GM18861 (cell line): ENCODE data around the gene SF3B1.
"Not testable (repeated sequence)": the region's sequence is repeated elsewhere in the genome, so short reads cannot be mapped to it uniquely, and the experiment has no call there.

Source experiments
- ATAC-seq: cut with Tn5 transposase; IDR thresholded peaks from one replicate; pipeline ENCODE4 v1.9.1; 2021; ENCODE audit not compliant: unreplicated experiment

SF3B1 gene

DNA sequence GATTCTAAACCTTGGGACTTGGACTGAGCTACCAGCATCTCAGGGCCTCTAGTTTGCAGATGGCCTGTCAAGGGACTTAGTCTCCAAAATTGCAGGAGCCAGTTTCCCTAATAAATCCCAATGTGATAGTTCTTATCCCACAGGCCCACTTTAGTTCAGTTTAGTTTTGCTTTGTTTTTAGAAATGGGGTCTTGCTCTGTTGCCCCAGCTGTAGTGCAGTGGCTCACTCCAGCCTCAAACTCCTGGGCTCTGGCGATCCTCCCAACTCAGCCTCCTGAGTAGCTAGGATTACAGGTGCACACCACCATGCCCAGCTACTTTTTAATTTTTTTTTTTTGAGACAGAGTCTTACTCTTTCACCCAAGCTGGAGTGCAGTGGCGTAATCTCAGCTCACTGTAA is 2.6 kb upstream of the SF3B1 start:
- no peak for ATAC-seq

DNA sequence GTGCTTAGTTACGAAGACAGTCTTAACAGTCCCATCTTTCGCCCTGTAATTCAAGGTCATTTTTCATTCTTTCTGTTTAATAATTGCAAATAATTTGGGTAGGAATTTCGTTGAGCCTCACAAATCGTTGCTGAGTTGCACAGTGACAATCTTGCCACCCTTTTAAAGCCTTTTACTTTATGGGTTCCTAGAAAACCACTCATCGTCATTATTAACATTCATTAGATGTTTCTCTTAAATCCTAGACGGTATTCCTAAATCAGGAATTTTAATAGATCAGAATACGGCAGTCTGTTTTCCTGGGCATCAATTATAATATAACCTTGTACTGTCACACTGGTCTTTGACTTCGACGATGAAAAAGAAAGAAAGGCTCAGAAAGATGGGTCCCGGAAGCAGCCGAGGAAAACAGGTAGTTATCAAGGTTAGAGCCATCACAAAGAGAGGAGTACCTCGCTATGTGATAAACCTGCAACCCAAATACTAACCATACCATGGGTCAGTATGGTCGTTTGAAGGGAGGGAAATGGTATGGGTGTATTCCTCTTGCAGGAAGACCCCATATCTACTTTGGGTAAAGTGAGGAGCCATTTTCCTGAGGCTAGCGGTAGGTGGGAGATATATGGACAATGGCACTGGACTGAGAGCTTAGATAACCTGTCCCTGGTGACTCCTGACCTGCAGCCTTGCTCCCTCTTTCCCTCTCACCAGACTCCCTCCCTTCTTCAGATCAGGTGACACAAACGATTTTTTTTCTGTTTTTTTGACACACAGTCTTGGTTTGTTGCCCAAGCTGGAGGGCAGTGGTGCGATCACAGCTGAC is 981 bp upstream of the SF3B1 start:
- no peak for ATAC-seq

DNA sequence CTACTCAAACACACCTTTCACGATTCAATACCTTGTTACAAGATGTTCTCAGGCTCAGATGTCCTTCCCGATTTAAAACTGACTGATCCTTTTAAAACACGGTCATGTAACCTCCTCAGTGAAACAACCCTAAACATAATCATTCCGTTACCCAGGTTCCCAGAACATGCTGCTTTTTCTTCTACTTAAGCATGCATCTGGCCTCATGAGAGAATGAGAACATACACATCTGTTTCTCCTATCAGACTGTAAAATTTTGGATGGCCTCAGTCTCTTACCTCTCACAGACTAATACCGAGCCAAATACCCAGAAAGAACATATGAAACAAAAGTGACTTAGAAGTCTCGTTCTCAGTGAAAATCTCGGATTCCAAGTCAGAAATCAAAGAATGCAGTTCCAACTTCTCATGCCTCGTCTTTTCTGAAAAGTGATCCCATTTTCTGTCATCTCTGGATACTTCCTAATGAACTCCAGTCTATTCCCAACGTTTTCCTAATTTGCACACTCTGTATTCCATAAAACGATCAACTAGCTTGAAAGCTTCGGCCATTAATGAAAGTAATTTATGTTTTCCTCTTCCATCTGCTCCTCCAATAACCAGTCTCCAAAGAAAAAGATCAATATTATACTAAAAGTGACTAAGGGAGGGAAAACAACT is 919 bp downstream of the SF3B1 start:
- ATAC-seq = no peak

DNA sequence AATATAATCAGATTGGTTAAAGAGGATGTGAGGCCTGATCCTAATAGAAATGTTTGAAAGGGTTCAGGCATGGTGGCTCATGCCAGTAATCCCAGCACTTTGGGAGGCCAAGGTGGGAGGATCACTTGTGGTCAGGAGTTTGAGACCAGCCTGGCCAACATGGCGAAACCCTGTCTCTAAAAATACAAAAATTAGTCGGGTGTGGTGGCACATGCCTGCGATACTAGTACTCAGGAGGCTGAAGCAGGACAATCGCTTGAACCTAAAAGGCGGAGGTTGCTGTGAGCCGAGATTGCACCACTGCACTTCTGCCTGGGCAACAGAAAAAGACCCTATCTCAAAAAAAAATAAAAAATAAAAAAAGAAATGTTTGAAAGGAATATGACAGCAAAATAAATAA is 2.3 kb downstream of the SF3B1 start:
- not testable (repeated sequence) for ATAC-seq

DNA sequence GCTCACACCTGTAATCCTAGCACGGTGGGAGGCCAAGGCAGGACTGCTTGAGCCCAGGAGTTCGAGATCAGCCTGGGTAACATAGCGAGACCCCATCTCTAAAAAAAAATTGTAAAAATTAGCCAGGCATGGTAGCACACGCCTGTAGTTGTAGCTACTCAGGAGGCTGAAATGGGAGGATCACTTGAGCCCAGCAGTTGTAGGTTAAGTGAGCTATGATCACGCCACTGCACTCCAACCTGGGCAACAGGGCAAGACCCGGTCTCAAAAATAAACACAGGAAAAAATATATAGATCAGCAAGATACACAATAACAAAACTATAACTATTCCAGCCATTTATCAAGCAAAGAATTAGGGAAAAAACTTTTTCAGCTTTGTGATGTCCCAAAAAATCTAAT is 3.0 kb downstream of the SF3B1 start:
- no peak for ATAC-seq

DNA sequence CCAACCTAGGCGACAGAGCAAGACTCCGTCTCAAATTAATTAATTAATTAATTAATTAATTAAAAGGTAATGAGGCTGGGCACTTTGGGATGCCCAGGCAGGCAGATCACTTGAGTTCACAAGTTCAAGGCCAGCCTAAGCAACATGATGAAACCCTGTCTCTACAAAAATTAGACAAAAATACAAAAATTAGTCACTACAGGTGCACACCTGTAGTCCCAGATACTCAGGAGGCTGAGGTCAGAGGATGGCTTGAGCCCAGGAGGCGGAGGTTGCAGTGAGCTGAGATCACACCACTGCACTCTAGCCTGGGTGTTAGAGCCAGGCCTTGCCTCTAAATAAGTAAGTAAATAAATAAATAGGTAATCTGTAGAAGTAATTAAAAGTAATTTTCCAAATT is 6.8 kb downstream of the SF3B1 start:
- no peak for ATAC-seq

DNA sequence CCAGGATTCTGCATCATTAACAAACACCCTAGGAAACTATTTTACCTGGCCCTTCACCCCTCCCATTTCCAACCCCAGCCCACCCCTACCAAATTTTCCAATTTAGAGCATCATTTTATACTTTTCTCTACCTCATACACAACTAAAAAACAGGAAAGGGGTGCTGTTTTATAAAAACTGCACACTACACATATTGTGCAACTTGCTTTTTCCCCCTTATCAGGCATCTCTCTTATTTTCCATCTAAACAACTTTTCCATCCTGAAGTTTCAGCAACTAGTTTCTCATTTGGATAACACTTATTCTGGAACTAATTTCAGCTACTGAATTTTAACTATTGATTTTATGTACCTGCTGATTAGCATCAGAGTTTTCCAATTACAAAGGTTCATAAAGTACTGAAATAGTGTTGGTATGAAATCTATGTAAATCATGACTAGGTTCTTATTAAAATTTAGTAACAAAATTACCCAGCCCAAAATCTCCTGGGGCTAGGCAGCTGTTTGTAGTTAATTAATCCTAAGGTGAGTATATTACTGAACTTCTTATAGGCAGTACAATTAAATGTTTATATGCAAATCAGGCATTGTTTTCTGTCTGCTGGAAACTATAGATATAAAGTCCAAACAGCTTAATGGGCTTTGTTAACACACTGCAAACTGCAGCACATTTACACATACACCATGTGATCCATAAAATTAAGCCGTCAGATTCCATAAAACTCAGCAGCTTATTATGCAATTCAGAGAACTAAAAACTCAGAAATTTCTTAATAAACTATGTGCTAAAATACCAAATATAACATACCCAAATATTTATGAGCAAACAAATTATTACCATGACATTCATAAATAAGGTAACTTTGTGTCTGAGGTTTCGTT is 7.9 kb downstream of the SF3B1 start:
- no peak for ATAC-seq

DNA sequence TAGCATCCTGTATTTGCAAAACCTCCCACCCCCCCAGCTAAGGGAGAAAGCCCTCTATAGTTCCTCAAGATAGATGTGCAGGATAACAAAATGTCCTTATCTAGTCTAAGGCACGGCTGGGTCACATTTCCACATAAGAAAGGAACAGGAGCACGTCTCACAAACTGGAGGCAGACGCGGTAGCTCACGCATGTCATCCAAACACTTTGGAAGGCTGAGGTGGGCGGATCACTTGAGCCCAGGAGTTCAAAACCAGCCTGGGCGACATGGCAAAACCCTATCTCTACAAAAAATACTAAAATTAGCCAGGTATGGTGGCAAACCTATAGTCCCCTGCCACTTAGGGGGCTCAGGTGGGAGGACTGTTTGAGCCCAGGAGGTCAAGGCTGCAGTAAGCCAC is 9.3 kb downstream of the SF3B1 start:
- ATAC-seq = no peak

DNA sequence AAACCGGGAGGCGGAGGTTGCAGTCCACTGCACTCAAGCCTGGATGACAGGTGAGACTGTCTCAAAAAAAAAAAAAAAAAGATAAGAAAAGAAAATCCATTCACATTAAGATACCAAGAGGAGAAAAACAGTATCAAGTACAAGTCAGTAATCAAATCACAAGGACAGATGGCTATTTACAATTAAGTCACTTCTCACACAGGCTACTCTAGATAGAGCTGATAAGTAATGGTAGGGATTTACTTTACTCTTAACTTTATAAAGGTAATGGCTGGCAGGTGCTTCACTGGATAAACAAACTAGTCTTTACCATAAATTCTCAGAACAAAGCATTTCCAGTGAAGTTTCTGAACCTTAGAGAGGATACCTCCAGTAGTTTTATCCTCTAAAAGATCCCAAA is 11.5 kb downstream of the SF3B1 start:
- ATAC-seq = no peak

DNA sequence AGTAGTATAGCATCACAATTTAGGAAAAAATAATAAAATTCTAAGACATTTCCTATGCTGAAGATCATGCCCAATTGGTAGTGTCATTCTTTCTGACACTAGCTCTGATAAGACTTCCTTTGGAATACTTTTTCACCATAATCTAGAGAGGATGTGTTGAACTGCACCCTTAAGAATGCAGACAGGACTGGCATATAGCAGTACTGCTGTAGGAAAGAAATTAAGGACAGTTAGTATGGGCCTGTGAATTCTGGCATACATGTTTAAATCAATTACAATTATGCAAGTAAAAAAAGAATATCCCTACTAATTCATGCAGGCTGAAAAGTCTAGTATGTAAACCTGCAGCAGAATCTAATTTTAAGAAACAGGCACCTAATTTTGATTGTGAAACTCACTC is 15.4 kb downstream of the SF3B1 start:
- no peak for ATAC-seq

DNA sequence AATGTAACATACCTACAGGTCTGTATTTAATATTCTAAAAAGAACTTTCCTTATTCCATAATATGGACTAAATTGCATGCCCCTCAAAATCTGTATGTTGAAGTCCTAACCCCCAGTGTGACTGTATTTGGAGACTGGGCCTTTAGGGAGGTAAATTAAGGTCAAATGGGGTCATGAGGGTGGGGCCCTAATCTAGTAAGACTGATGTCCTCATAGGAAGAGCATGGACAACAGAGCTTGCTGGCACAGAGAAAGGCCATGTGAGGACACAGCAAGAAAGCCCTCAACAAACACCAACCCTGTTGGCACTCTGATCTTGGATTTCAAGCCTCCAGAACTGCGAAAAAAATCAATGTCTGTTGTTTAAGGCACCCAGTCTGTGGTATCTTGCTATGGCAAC is 18.6 kb downstream of the SF3B1 start:
- ATAC-seq = no peak

DNA sequence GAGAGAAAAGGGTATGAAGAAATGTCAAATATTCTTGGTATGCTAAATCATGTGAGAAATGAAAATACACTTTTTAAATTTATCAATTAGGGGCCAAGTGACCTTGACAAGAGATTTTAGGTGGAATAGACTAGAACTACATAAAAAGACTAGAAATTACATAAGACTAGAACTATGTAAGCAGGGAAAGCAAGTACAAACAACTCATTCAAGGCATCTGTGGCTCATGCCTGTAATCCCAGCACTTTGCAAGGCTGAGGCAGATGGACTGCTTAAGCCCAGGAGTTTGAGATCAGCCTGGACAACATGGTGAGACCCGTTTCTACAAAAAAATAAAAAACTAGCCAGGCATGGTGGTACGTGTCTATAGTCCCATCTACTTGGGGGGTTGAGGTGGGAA is 20.3 kb downstream of the SF3B1 start:
- ATAC-seq = no peak

DNA sequence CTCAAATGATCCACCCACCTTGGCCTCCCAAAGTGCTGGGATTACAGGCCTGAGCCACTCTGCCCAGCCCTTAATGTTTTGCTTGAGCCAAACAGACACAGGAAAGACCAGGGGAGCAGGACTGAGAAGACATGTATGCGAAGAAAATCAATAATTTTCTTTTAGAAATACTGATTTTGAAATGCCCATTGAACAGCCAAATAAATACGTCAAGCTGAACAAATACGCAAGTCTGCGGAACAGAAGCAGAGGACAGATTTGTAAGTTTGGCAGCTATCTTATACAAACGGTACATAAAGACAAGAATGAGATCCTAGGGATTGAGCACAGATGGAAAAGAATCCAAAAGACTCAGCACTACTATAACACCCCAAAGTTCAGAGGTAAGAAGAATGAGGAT is 20.8 kb downstream of the SF3B1 start:
- no peak for ATAC-seq

DNA sequence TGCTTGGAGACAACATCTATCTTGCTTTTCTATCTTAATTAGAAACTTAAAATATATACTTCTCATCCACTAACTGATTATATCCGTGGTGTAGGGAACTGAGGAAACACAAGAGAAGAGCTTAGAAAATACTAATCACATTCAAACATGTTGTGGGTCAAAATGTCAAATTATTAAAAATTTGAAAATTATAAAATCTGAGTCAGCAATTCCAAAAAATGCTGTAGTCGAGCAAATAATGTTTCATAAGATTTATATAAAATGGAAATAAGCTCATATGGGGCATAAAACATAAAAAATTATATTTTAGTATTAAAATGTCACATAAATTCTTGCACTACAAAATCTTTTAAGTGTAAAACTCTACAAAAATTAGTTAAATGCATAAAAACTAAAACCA is 29.2 kb downstream of the SF3B1 start:
- no peak for ATAC-seq

DNA sequence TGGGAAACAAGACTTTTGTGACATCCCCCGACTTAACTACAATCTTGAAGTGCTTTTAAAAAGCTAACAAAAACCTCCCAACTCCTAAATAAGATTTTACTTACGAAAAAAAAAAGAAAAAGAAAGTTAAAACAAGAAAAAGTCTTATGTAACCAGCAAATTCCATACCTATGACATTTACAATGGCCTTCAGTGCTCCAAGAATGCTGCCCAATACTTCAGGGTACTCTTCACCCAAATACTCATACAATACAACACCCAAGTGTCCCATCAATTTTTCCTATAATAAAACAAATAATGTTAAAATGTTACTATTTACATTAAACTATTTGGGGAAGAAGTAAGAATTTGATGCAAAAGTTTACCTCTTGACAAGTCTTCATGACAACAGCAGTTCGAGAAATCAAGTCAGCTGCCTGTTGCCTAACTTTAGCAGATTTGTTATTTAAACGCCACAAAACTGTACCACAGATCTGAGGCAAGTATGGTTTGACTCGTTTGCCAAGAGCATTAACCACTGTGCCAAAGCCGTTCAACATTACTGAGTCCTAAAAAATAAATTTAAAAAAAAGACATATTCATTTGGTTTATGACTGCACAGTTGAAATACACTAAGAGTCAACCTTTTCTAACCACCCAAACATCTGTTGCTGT is 34.8 kb downstream of the SF3B1 start:
- no peak for ATAC-seq

DNA sequence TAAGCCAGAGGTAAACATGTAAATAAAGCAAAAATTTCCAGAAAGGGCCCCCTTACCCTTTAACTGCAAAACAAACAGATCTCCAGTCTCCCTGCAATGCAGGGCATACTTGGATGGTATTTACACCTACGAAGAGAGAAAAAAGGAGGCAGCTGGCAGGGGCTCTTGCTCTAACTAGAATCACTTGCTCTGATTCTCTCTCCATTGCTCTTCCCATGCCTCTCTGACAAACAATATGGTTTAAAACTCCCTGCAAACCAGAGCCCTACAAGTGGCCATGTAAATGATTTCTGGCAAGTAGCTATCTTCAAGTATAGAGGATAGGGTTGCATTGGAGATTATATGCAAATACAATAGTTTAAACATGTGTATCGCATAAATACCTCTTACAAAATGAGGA is 35.9 kb downstream of the SF3B1 start:
- no peak for ATAC-seq

DNA sequence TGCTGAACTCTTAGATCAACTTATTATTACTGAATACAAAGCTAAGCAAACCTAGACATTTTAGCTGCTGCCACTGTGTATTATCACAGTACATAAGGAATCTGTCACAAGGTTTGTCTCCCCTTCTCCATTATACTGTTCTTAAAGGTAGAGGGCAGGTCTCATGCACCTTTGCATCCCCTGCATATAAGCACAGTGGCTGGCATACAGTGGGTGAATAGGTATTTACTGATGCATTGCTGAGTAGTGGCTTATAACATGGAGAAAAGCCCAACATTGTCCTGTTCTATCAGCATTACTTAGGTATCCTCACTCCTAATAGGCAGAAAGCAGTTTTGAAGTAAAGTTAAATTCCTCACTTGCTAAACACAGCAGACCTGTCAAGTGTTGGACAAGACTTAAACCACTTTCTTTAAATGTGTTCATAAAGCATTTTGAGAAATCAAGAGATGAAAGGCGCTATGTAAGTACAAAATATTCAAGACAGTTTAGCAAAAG is 43.6 kb downstream of the SF3B1 start:
- ATAC-seq = no peak

DNA sequence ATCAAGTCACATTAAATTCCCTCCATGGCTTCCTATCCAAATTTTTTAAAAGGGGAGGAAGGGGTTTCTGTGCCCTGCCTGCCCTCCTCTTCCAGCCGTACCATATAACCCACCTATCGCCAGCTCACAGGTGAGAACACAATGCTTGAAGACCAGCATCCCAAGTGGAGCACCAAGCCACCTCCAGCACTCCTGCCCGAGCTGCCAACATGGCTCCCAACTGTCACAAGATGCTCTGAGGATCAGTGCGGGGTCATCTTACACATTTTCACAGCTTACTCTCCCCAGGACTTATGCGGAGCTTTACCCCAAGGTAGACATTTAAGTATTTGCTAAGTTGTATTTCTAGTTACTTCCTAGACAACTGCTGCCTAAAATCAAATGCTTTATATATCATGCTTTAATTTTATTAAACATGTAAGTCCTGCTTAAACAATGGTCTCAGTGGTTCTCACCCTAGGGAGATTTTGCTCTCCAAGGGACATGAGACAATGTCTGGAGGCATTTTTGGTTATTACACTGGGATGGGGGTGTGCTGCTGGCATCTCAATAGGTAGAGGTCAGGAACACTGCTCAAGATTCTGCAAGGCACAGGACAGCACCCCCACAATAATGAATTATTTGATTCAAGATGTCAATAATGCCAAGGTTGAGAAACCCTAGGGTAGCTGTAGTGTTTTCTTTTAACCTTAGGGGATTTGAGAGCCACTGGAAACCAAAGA is 45.8 kb downstream of the SF3B1 start:
- no peak for ATAC-seq

DNA sequence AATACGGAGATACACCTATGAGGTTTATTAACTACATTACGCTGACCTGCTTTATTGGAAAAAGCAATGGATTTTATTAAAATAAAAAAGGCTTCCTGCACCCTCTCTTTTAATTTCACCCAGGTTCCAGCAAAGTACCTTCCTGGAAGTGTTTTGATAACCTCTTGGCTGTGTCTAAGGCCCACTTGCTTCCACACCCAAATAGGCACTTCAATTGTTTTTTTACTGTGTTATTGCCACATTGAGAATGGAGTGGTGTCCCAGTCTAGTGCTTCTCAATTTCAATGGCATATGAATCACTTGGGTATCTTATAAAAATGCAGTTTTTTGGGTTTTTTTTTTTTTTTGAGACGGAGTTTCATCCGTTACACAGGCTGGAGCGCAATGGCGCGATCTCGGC is 47.6 kb downstream of the SF3B1 start:
- no peak for ATAC-seq

DNA sequence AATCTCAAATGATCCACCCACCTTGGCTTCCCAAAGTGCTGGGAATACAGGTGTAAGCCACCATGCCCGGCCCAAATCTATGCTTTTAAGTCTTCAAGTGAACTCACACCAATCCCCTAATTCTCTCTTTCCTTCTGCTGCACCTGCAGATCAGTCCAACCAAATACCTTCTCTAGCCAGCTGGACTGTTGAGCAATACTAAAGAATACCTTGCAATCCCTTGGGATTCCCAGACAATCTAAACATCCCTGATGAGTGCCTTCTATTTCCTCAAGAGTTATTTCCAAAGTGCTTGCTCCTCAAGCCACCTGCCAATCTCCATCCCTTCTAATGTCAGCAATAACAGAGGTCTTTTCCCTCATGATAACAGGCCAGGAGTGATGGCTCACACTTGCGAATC is 48.6 kb downstream of the SF3B1 start:
- ATAC-seq = no peak
